ENCODE results near the gene CTDSPL2. TPM values are rescaled to one million over a fixed set of nuclear protein-coding genes. Genes with fewer than 3 reads are reported as not detected.

The CTDSPL2 gene
- 10 to 100 TPM; 60.3 to 81.8 (median 77.3) TPM for total RNA-seq
- 10 to 100 TPM; 40.8 to 42.3 TPM for polyA plus RNA-seq
- 92.6 reads per million, percentile 83 among the genes with 10 or more reads in this experiment for total RNA-seq

DNA sequence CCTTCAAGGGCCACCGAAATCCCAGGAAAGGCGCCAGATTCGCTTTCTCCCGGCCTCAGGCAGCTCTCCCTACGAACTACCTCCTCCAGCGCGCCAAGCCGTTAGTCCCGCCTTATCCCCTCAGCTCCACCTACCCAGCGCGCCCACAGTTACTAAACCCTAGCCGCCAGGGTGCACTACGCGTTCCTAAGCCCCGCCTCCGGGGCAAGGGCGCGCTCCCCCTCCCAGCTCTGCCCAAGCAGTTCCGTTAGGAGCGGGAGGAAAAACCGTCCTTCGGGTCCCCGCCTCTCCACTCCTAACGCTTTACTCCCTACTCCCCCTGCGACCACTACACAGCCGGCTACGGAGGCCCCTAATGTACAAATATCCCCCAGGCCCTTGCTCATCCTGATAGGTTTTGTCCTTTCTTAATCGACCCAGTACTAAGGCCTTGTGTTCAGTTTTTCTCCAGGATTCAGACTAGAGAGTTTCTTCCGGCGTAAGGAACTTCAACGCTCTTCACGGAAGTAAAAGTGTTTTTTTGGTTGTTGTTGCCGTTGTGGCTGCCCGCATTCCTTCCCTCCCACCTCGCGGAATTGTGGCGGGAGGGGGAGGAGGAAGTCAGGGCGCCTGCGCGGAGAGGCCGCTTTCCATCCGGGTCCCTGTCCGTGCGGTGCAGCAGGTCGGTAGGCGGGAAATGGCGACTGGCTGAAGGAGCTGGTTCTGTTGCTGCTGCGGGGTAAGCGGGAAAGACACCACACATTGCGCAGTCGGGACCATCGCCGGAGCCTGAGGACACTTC is at the start of gene CTDSPL2:
CTDSPL2 (plus strand) TSS at position 655 of the 781 bp plus-strand sequence. CDS start 31,386 bp downstream, outside the sequence.
- Mint-ChIP-seq H3K27me3 (peaks cover 0 to 2% (median 0%) of the 10 kb centered on the region in 5 donors), H3K36me3 (peaks cover 0 to 16% (median 7%) of the 10 kb centered on the region in 5 donors), H3K4me1 (peaks cover 35 to 65% (median 51%) of the 10 kb centered on the region in 7 donors), H3K9me3 (peaks cover 0 to 8% (median 0%) of the 10 kb centered on the region in 11 donors), H3K4me3 (peak within 1 kb of the TSS; percentile 95 to 99 (median 98)), H3K27ac (peak within 1 kb of the TSS; percentile 98 to 100 (median 99))
- H3K27ac ChIP-seq (ENCODE audit: low read depth, low read length), result peak within 1 kb of the TSS; percentile 94
- no peaks in the 10 kb centered on the region for H3K9me3 ChIP-seq (ENCODE audit: control insufficient read depth in 2 of 3, low read length in 3 of 3)
- DNase-seq (peak; percentile 87 to 98 (median 94)), ATAC-seq (peak; percentile 98)
- peak within 1 kb of the TSS; percentile 94 for H3K4me3 ChIP-seq (ENCODE audit: low read length)
- peaks cover 0 to 11% (median 0%) of the 10 kb centered on the region in 3 experiments for H3K36me3 ChIP-seq (ENCODE audit: control insufficient read depth in 2 of 3, insufficient read depth in 3 of 3, low read length in 3 of 3)
- peaks cover 10% of the 10 kb centered on the region in 2 donors for H3K4me1 ChIP-seq (ENCODE audit: control insufficient read depth in 2 of 2, insufficient read depth in 2 of 2, low read length in 2 of 2)
- POLR2A ChIA-PET, result interaction anchor here (0.6 to 4.2 kb wide), 18 partner anchors 11 to 761 kb away, joined by 3 to 34 read pairs (median 4); partner anchors contain the start of genes B2M, EIF3J, GOLM2 and PATL2
- H3K27me3 ChIP-seq (ENCODE audit: control insufficient read depth in 2 of 2, insufficient read depth in 2 of 2, low read length in 2 of 2), result no peaks in the 10 kb centered on the region
- CTCF ChIA-PET, result interaction anchor here (0.6 to 1.2 kb wide), 5 partner anchors 72 to 309 kb away, joined by 3 to 5 read pairs (median 4); partner anchors contain the start of gene TRIM69
- intact Hi-C loops (cut with micrococcal nuclease), result loop anchor here (1.0 to 10.0 kb wide), 19 partner anchors 10 to 1242 kb away; partner anchors contain the start of genes GOLM2 (in 2 of the 2), MFAP1 (in 2 of the 2), BLOC1S6 (in 1 of the 2) and CCNDBP1 (in 1 of the 2)

DNA sequence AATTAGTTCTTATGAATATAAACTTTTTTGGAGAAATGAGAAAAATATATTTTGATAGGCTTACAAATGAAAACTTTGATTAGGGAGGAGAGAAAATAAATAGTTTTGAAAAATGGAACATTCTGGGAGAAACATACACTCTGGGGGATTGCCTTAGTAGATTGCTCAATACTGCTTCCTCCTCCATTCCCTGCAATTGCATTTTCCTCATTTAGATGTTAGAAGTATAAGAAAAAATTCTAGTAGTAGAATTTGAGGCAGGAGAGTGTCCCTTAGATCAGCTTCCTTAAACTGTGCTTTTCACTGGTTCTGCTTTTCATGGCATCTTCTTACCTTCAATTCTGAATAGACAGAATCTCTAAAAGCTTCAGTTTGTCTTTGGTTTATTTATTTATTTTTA is 46.2 kb upstream of the CTDSPL2 start:
- Mint-ChIP-seq H3K27ac (no peak overlapping the region), H3K4me1 (peaks cover 0 to 5% (median 0%) of the 10 kb centered on the region in 7 donors), H3K4me3 (no peak overlapping the region), H3K27me3 (no peaks in the 10 kb centered on the region), H3K9me3 (no peaks in the 10 kb centered on the region), H3K36me3 (peaks cover 0 to 32% (median 29%) of the 10 kb centered on the region in 5 donors)
- Histone ChIP-seq H3K4me1 (ENCODE audit: control insufficient read depth in 2 of 2, insufficient read depth in 2 of 2, low read length in 2 of 2) (no peaks in the 10 kb centered on the region), H3K27ac (ENCODE audit: low read depth, low read length) (no peak overlapping the region), H3K4me3 (ENCODE audit: low read length) (no peak overlapping the region), H3K9me3 (ENCODE audit: control insufficient read depth in 2 of 3, low read length in 3 of 3) (no peaks in the 10 kb centered on the region), H3K36me3 (ENCODE audit: control insufficient read depth in 2 of 3, insufficient read depth in 3 of 3, low read length in 3 of 3) (peaks cover 0 to 6% (median 0%) of the 10 kb centered on the region in 3 experiments), H3K27me3 (ENCODE audit: control insufficient read depth in 2 of 2, insufficient read depth in 2 of 2, low read length in 2 of 2) (no peaks in the 10 kb centered on the region)
- ChIA-PET CTCF (no interaction called here), POLR2A (interaction anchor here (0.6 kb wide), 1 partner anchor 20 kb away, joined by 3 read pairs; no protein-coding TSS in a partner anchor)
- ATAC-seq, result no peak
- intact Hi-C loops (cut with micrococcal nuclease), result no loop called here
- DNase-seq, result no peak

DNA sequence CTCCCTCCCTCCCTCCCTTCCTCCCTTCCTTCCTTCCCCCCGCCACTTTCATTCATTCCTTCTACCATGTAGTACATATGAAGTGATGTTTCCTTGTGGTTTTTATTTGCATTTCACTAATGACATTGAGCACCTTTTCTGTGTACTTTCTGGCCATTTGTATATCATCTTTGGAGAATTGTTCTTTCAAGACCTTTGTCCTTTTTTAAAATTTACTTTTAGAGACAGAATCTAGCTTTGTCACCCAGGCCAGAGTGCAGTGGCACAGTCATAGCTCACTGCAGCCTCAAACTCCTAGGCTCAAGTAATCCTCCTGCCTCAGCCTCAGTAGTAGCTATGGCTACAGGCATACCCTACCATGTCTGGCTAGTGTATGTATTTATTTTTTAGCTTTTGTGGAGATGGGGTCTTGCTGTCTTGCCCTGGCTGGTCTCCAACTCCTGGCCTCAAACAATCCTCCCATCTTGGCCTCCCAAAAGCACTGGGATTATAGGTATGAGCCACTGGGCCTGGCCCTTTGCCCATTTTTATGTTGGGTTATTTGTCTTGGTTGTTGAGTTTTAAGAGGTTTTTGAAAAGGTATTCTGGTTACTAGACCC is 42.0 kb upstream of the CTDSPL2 start:
- Mint-ChIP-seq H3K36me3 (peaks cover 0 to 31% (median 21%) of the 10 kb centered on the region in 5 donors), H3K27me3 (no peaks in the 10 kb centered on the region), H3K4me3 (no peak overlapping the region), H3K27ac (no peak overlapping the region), H3K4me1 (peaks cover 0 to 5% (median 0%) of the 10 kb centered on the region in 7 donors), H3K9me3 (no peaks in the 10 kb centered on the region)
- intact Hi-C loops (cut with micrococcal nuclease), result no loop called here
- DNase-seq, result no peak
- ChIA-PET POLR2A (no interaction called here), CTCF (no interaction called here)
- no peaks in the 10 kb centered on the region for H3K4me1 ChIP-seq (ENCODE audit: control insufficient read depth in 2 of 2, insufficient read depth in 2 of 2, low read length in 2 of 2)
- H3K36me3 ChIP-seq (ENCODE audit: control insufficient read depth in 2 of 3, insufficient read depth in 3 of 3, low read length in 3 of 3), result peaks cover 0 to 5% (median 0%) of the 10 kb centered on the region in 3 experiments
- H3K4me3 ChIP-seq (ENCODE audit: low read length), result no peak overlapping the region
- H3K27ac ChIP-seq (ENCODE audit: low read depth, low read length), result no peak overlapping the region
- no peaks in the 10 kb centered on the region for H3K27me3 ChIP-seq (ENCODE audit: control insufficient read depth in 2 of 2, insufficient read depth in 2 of 2, low read length in 2 of 2)
- H3K9me3 ChIP-seq (ENCODE audit: control insufficient read depth in 2 of 3, low read length in 3 of 3), result no peaks in the 10 kb centered on the region
- ATAC-seq, result no peak

DNA sequence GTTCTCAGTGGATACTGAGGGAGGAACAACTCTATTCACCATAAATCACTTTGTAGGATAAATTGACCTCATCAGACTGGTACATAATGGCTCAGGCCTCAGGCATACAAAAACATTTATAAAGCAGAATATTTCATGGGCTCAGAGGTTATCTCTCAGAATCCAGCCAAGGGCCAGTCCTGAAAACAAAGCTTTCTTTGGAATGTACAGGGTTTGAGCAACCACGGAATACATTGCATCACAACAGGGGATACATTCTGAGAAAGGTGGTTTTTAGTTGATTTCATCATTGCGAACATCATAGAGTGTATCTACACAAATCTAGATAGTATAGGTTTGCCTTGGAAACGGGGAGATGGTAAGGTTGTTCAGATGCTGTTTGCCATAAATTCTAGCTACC is 33.4 kb upstream of the CTDSPL2 start:
- POLR2A ChIA-PET, result no interaction called here
- no peaks in the 10 kb centered on the region for H3K36me3 ChIP-seq (ENCODE audit: control insufficient read depth in 2 of 3, insufficient read depth in 3 of 3, low read length in 3 of 3)

DNA sequence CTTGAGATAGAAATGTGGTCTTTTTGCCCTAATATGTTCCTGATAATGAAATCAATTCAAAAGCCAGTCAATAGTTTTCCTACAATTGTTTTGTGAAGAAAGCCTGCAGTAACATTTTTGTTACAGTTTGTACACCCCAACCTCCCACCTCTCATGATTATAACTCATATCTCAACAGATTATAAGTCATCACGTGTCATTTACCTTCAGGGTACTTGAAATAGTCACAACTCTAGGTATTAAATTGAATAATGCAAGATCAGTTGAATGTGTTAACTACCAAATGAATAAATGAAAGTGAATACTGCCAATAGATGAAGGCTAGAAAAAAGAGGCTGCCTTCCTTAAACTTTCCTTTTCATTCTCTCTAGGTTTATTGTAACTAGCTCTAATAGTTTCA is 32.9 kb upstream of the CTDSPL2 start:
- Mint-ChIP-seq H3K4me3 (no peak overlapping the region), H3K36me3 (peaks cover 0 to 21% (median 5%) of the 10 kb centered on the region in 5 donors), H3K27me3 (no peaks in the 10 kb centered on the region), H3K27ac (no peak overlapping the region), H3K9me3 (no peaks in the 10 kb centered on the region), H3K4me1 (peaks cover 0 to 10% (median 0%) of the 10 kb centered on the region in 7 donors)
- ChIA-PET CTCF (no interaction called here), POLR2A (no interaction called here)
- no peak for DNase-seq
- no peak overlapping the region for H3K4me3 ChIP-seq (ENCODE audit: low read length)
- H3K4me1 ChIP-seq (ENCODE audit: control insufficient read depth in 2 of 2, insufficient read depth in 2 of 2, low read length in 2 of 2), result no peaks in the 10 kb centered on the region
- no peak overlapping the region for H3K27ac ChIP-seq (ENCODE audit: low read depth, low read length)
- H3K36me3 ChIP-seq (ENCODE audit: control insufficient read depth in 2 of 3, insufficient read depth in 3 of 3, low read length in 3 of 3), result no peaks in the 10 kb centered on the region
- ATAC-seq, result no peak
- intact Hi-C loops (cut with micrococcal nuclease), result no loop called here
- no peaks in the 10 kb centered on the region for H3K27me3 ChIP-seq (ENCODE audit: control insufficient read depth in 2 of 2, insufficient read depth in 2 of 2, low read length in 2 of 2)
- no peaks in the 10 kb centered on the region for H3K9me3 ChIP-seq (ENCODE audit: control insufficient read depth in 2 of 3, low read length in 3 of 3)

More for the DNA sequence above, 33.4 kb upstream of the CTDSPL2 start:
- H3K27ac Mint-ChIP-seq, result no peak overlapping the region
- no peak for ATAC-seq
- peaks cover 0 to 19% (median 5%) of the 10 kb centered on the region in 5 donors for H3K36me3 Mint-ChIP-seq
- no peaks in the 10 kb centered on the region for H3K9me3 Mint-ChIP-seq
- H3K4me3 Mint-ChIP-seq, result no peak overlapping the region
- no peaks in the 10 kb centered on the region for H3K27me3 ChIP-seq (ENCODE audit: control insufficient read depth in 2 of 2, insufficient read depth in 2 of 2, low read length in 2 of 2)
- no peak for DNase-seq
- intact Hi-C loops (cut with micrococcal nuclease), result no loop called here
- H3K9me3 ChIP-seq (ENCODE audit: control insufficient read depth in 2 of 3, low read length in 3 of 3), result no peaks in the 10 kb centered on the region
- no peaks in the 10 kb centered on the region for H3K4me1 ChIP-seq (ENCODE audit: control insufficient read depth in 2 of 2, insufficient read depth in 2 of 2, low read length in 2 of 2)
- H3K27me3 Mint-ChIP-seq, result no peaks in the 10 kb centered on the region
- peaks cover 0 to 10% (median 0%) of the 10 kb centered on the region in 7 donors for H3K4me1 Mint-ChIP-seq
- H3K4me3 ChIP-seq (ENCODE audit: low read length), result no peak overlapping the region
- H3K27ac ChIP-seq (ENCODE audit: low read depth, low read length), result no peak overlapping the region
- CTCF ChIA-PET, result no interaction called here

DNA sequence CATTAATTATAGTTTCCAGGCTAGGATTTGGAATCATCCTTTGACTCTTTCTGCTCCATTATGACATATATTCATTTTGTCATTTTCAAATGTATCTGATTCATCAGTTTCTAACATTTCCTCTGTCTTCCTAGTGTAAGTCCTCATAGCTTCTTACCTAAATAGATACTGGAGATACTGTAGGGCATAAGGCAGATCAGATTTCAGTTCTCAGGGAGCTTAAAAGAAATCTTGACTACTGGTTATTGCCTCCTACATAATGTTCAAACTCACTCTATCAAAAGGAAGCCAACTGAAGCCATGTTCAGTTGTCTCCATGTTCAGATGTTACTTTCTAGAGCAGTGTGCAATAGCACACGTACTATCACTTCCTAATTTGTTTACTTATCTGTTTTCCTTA is 29.6 kb upstream of the CTDSPL2 start:
- Histone ChIP-seq H3K27ac (ENCODE audit: low read depth, low read length) (no peak overlapping the region), H3K27me3 (ENCODE audit: control insufficient read depth in 2 of 2, insufficient read depth in 2 of 2, low read length in 2 of 2) (no peaks in the 10 kb centered on the region), H3K9me3 (ENCODE audit: control insufficient read depth in 2 of 3, low read length in 3 of 3) (no peaks in the 10 kb centered on the region), H3K4me3 (ENCODE audit: low read length) (no peak overlapping the region), H3K36me3 (ENCODE audit: control insufficient read depth in 2 of 3, insufficient read depth in 3 of 3, low read length in 3 of 3) (no peaks in the 10 kb centered on the region), H3K4me1 (ENCODE audit: control insufficient read depth in 2 of 2, insufficient read depth in 2 of 2, low read length in 2 of 2) (no peaks in the 10 kb centered on the region)
- ATAC-seq, result no peak
- H3K27ac Mint-ChIP-seq, result peak overlapping the region in 2 of 9 donors; percentile 18 to 39
- peaks cover 0 to 10% (median 5%) of the 10 kb centered on the region in 7 donors for H3K4me1 Mint-ChIP-seq
- intact Hi-C loops (cut with micrococcal nuclease), result no loop called here
- ChIA-PET POLR2A (interaction anchor here (0.6 kb wide), 1 partner anchor 107 kb away, joined by 3 read pairs; no protein-coding TSS in a partner anchor), CTCF (interaction anchor here (0.6 kb wide), 1 partner anchor 552 kb away, joined by 9 read pairs; no protein-coding TSS in a partner anchor)
- no peak for DNase-seq
- peaks cover 3 to 28% (median 9%) of the 10 kb centered on the region in 5 donors for H3K36me3 Mint-ChIP-seq
- H3K9me3 Mint-ChIP-seq, result no peaks in the 10 kb centered on the region
- H3K27me3 Mint-ChIP-seq, result no peaks in the 10 kb centered on the region
- H3K4me3 Mint-ChIP-seq, result no peak overlapping the region

Data from naive thymus-derived CD4-positive, alpha-beta T cell (primary cell).